Measurements from ENCODE around the gene RBM42. TPM values are rescaled to one million over a fixed set of nuclear protein-coding genes. Genes with fewer than 3 reads are reported as not detected.

The RBM42 gene
- total and polyA plus RNA-seq, 5 experiments from 2014 or later, result 54.1 to 59.7 (median 56.2) TPM

DNA sequence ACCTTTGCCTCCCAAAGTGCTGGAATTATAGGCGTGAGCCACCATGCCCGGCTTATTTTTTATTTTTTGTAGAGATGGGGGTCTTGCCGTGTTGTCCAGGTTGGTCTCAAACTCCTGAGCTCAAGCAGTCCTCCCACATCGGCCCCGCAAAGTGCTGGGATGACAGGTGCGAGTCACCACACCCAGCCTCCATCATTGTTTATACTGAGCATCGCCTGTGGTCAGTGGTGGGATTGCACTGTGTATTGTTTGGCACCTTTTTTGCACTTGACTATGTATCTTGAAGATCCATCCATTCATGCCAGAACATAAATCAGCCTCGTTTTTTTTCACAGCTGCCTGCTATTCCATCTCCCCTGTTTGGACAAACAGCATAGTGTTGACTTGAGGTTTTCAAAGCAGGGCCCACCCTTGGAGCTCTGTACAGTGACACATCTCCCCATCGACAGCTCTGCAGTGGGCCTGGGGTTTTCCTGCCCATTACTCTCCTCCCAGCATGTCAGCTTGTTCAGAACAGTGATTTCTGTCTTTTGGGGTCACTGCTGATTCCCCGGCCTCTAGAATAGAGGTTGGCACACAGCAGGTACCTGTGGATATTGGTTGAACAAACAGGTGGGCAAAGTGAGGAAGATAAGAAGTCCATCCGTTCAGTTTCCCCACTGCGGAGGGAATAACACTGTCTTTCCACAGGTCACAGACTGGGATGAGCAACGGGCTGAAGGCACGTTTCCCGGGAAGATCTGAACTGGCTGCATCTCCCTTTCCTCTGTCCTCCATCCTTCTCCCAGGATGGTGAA, 29.3 kb downstream of the RBM42 start:
- Mint-ChIP-seq H3K4me1 (peaks cover 4 to 29% (median 8%) of the 10 kb centered on the region in 4 donors), H3K4me3 (no peak overlapping the region), H3K27me3 (no peaks in the 10 kb centered on the region), H3K9me3 (no peaks in the 10 kb centered on the region), H3K36me3 (peaks cover 4 to 94% (median 19%) of the 10 kb centered on the region in 3 donors), H3K27ac (peak overlapping the region in 3 of 10 donors; percentile 9 to 53 (median 35))
- ATAC-seq (no peak), DNase-seq (no peak)
- POLR2A ChIA-PET, result interaction anchor here (0.9 kb wide), 1 partner anchor 10 kb away, joined by 4 read pairs; the partner anchor contains the start of gene COX6B1

DNA sequence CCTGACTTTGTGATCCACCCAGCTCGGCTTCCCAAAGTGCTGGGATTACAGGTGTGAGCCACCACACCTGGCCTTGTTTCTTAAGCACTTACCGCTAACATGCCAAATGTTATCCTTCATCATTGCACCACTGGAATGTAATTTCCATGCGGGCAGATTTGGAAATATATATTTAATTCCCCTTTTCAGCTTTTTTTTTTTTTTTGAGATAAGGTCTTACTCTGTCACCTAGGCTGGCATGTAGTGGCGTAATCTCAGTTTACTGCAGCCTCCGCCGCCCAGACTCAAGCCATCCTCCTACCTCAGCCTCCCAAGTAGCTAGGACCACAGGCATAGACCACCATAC, 33.1 kb downstream of the RBM42 start:
- H3K36me3 Mint-ChIP-seq, result peaks cover 4 to 82% (median 16%) of the 10 kb centered on the region in 3 donors
- DNase-seq (no peak), ATAC-seq (no peak)
- peak overlapping the region in 1 of 10 donors; percentile 43 for H3K27ac Mint-ChIP-seq
- no peak overlapping the region for H3K4me3 Mint-ChIP-seq
- POLR2A ChIA-PET, result interaction anchor here (2.8 kb wide), 1 partner anchor 13 kb away, joined by 7 read pairs; the partner anchor contains the start of gene COX6B1
- no peaks in the 10 kb centered on the region for H3K9me3 Mint-ChIP-seq
- no peaks in the 10 kb centered on the region for H3K27me3 Mint-ChIP-seq
- H3K4me1 Mint-ChIP-seq, result peaks cover 1 to 15% (median 4%) of the 10 kb centered on the region in 4 donors

DNA sequence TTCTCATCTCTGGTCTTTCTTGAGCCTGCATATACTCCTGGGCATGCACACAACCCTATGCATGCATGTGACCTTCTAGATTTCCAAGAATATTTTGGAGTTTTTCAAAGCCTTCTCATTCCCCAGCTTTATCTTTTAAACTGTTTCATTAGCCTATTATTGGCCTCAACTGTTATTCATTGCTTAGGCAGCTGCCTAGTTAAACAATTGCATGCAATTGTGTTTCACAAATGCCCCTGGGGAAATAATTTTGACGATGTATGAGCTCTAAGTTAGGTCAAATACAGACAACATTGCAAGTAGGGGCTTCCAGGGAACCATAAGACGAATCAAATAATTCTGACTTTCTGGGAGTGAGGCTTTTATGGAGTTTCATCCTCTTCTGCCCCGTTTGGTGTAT, 35.1 kb downstream of the RBM42 start:
- no peak overlapping the region for H3K4me3 Mint-ChIP-seq
- H3K27me3 Mint-ChIP-seq, result no peaks in the 10 kb centered on the region
- POLR2A ChIA-PET, result interaction anchor here (0.5 to 0.9 kb wide), 2 partner anchors 16 to 477 kb away, joined by 3 to 6 read pairs; partner anchors contain the start of gene COX6B1

DNA sequence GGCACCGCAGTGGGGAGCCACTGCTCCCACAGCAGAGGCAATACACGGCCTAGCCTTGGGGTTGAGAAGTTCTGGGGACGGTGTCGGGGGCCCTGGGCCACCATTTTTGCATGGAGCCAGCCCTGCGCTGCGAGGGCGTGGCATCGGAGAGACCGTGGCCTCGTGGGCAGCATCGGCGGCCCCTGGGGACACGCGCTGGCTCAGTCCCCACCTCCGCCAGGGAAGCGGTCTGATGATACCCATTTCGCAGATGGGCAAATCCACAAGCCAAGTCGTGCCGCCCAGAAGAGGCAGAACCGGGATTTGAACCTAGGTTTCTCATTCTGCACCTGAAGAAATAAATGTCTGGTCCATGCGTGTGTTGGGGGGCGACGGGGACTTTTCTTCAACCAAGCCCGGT, 36.3 kb downstream of the RBM42 start:
- ATAC-seq (no peak), DNase-seq (no peak)
- peaks cover 0 to 7% (median 0%) of the 10 kb centered on the region in 4 donors for H3K4me1 Mint-ChIP-seq
- H3K4me3 Mint-ChIP-seq, result no peak overlapping the region
- POLR2A ChIA-PET, result no interaction called here
- peaks cover 0 to 8% (median 3%) of the 10 kb centered on the region in 5 donors for H3K27me3 Mint-ChIP-seq
- H3K36me3 Mint-ChIP-seq, result peaks cover 0 to 52% (median 13%) of the 10 kb centered on the region in 3 donors
- H3K9me3 Mint-ChIP-seq, result no peaks in the 10 kb centered on the region
- H3K27ac Mint-ChIP-seq, result peak overlapping the region in 1 of 10 donors; percentile 73

More for the DNA sequence above, 35.1 kb downstream of the RBM42 start:
- H3K36me3 Mint-ChIP-seq, result peaks cover 0 to 62% (median 16%) of the 10 kb centered on the region in 3 donors
- no peak overlapping the region for H3K27ac Mint-ChIP-seq
- DNase-seq, result no peak
- H3K4me1 Mint-ChIP-seq, result peaks cover 0 to 9% (median 0%) of the 10 kb centered on the region in 4 donors
- ATAC-seq, result no peak
- H3K9me3 Mint-ChIP-seq, result no peaks in the 10 kb centered on the region

DNA sequence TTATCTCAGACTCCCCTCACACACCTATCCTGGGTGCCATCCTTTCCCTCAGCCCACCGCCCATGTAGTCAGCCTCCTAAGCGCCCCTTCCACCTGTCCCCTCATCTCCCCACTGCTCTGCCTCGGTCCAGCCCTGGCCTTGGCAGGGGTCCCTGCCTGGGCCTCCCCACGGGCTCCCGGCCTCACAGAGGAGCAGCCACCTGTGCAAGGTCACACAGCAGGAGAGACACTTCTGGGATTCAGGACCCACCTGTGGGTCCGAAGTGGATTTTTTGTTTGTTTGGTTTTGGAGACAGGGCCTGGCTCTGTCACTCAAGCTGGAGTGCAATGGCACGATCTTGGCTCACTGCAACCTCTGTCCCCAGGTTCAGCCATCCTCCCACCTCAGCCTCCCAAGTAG, 36.8 kb downstream of the RBM42 start:
- DNase-seq (no peak), ATAC-seq (no peak)
- H3K9me3 Mint-ChIP-seq, result no peaks in the 10 kb centered on the region
- POLR2A ChIA-PET, result no interaction called here
- peaks cover 0 to 11% (median 3%) of the 10 kb centered on the region in 5 donors for H3K27me3 Mint-ChIP-seq
- no peak overlapping the region for H3K4me3 Mint-ChIP-seq
- peak overlapping the region in 1 of 10 donors; percentile 73 for H3K27ac Mint-ChIP-seq
- peaks cover 0 to 7% (median 0%) of the 10 kb centered on the region in 4 donors for H3K4me1 Mint-ChIP-seq
- peaks cover 0 to 48% (median 13%) of the 10 kb centered on the region in 3 donors for H3K36me3 Mint-ChIP-seq

DNA sequence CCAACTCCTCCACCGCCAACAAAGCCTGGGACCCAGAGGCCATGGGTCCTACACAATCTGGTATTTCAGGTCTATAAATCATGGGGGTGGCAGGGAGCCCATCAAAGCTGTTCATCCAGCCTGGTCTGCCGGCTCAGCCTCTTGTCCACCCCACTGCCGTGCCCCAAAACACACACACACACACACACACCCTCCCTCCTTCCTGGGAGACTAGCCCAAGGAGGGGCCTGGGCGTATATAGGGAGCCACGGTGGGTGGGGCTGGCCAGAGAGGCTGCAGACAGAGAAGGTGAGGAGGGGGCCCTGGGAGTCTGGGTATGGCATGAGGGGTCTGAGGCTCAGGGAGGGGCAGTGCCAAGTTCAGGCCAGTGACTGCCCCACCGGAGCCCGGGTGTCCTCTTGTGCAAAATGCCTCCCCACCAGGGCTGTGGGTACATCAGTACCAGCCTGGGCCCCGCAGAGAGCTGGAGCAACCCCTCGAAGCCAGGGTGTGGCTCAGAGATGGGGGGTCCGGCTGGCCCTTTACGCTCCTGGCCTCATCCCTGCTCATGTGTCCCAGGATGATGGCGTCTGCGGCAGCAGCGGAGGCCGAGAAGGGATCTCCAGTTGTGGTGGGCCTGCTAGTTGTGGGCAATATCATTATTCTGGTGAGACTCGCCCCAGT, 37.5 kb downstream of the RBM42 start, which contains the start of gene UPK1A:
Gene UPK1A, plus strand, starts transcription at position 267 of the 663 bp plus-strand sequence. Its CDS starts 296 bp downstream, at position 563.
- H3K27ac Mint-ChIP-seq, result peak within 1 kb of the TSS in 3 of 10 donors; percentile 28 to 73 (median 34)
- peaks cover 0 to 41% (median 10%) of the 10 kb centered on the region in 3 donors for H3K36me3 Mint-ChIP-seq
- POLR2A ChIA-PET, result no interaction called here
- peaks cover 0 to 11% (median 3%) of the 10 kb centered on the region in 5 donors for H3K27me3 Mint-ChIP-seq
- H3K4me1 Mint-ChIP-seq, result peaks cover 0 to 6% (median 0%) of the 10 kb centered on the region in 4 donors
- no peaks in the 10 kb centered on the region for H3K9me3 Mint-ChIP-seq
- no peak within 1 kb of the TSS for H3K4me3 Mint-ChIP-seq
- no peak for ATAC-seq
- no peak for DNase-seq

DNA sequence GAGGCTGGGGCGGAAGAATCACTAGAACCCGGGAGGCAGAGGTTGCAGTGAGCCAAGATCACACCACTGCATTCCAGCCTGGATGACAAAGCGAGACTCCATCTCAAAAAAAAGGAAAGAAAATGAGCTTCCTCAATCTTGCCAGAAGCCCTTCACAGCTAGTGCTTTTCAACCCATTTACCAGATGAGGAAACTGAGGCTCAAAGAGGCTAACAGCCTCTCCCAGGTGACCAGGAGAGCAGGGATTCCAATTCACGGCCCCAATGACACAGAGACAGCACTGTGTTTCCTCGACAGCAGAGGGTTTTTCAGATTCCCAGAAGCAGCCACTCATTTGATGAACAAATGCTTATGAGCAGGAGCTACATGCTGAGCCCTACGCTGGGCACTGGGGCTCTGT, 40.7 kb downstream of the RBM42 start:
- no peak for ATAC-seq
- no peaks in the 10 kb centered on the region for H3K9me3 Mint-ChIP-seq
- DNase-seq, result no peak
- H3K27ac Mint-ChIP-seq, result no peak overlapping the region
- peaks cover 4 to 10% (median 8%) of the 10 kb centered on the region in 4 donors for H3K4me1 Mint-ChIP-seq
- H3K4me3 Mint-ChIP-seq, result no peak overlapping the region
- H3K27me3 Mint-ChIP-seq, result peaks cover 7 to 32% (median 20%) of the 10 kb centered on the region in 5 donors
- peaks cover 0 to 12% (median 0%) of the 10 kb centered on the region in 3 donors for H3K36me3 Mint-ChIP-seq
- POLR2A ChIA-PET, result no interaction called here

DNA sequence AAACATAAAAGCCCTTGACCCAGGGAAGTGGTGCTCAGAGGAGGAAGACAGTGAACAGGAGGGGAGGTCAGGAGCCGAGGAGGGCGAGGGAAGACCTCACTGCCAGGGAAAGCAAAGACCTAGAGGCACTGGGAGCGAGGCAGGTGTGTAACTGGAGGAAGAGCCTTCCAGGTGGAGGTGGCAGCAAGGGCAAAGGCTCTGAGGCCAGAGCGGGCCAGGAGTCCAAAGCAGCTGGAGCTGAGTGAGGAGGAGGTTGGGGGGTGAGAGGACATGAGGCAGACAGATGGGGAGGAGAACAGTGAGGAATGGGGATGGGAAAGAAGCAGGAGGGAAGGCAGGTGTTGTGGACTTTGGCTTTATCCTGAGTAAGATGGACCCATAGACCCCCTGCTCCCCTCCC, 41.1 kb downstream of the RBM42 start:
- DNase-seq (no peak), ATAC-seq (no peak)
- Mint-ChIP-seq H3K27ac (no peak overlapping the region), H3K27me3 (peaks cover 7 to 32% (median 20%) of the 10 kb centered on the region in 5 donors), H3K4me1 (peaks cover 4 to 10% (median 8%) of the 10 kb centered on the region in 4 donors), H3K4me3 (no peak overlapping the region), H3K36me3 (peaks cover 0 to 9% (median 0%) of the 10 kb centered on the region in 3 donors), H3K9me3 (no peaks in the 10 kb centered on the region)
- POLR2A ChIA-PET, result no interaction called here

DNA sequence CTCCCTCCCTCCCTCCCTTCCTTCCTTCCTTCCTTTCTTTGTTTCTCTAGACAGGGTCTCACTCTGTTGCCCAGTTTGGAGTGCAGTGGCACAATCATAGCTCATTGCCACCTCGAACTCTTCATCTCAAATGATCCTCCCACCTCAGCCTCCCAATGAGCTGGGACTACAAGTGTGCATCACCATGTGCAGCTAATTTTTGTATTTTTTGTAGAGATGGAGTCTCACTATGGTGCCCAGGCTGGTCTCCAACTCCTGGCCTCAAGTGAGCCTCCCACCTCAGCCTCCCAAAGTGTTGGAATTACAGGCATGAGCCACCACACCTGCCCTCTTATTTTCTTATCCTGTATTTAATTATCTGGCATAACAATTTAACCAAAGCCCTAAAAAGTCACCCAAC, 41.9 kb downstream of the RBM42 start:
- no peak for DNase-seq
- Mint-ChIP-seq H3K27ac (peak overlapping the region in 1 of 10 donors; percentile 72), H3K36me3 (peaks cover 0 to 2% (median 0%) of the 10 kb centered on the region in 3 donors), H3K9me3 (no peaks in the 10 kb centered on the region), H3K4me3 (no peak overlapping the region), H3K4me1 (peaks cover 4 to 10% (median 8%) of the 10 kb centered on the region in 4 donors), H3K27me3 (peaks cover 7 to 35% (median 20%) of the 10 kb centered on the region in 5 donors)
- POLR2A ChIA-PET, result no interaction called here
- no peak for ATAC-seq

DNA sequence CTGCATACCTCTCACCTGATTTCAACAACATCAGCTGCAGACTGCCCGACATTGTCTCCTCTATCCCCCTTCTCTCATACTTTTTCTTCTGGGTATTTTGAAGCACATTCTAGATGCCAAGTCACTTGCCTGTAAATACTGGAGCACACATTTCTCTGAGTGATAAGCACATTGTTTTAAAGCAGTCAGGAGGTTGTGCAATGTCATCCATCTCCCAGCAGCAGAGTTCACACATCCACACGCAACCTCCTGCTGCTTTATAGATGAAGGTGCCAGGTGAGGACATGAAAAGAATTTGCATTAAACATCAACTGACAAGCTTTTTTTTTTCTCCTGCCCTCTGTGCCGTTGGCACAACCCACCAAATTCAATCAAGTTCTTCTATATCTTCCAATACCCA, 43.0 kb downstream of the RBM42 start:
- POLR2A ChIA-PET, result interaction anchor here (0.8 kb wide), 1 partner anchor 11 kb away, joined by 4 read pairs; no protein-coding TSS in a partner anchor
- H3K4me1 Mint-ChIP-seq, result peaks cover 6 to 10% (median 8%) of the 10 kb centered on the region in 4 donors
- ATAC-seq, result no peak
- no peak for DNase-seq
- no peaks in the 10 kb centered on the region for H3K9me3 Mint-ChIP-seq
- H3K27me3 Mint-ChIP-seq, result peaks cover 10 to 42% (median 20%) of the 10 kb centered on the region in 5 donors
- H3K4me3 Mint-ChIP-seq, result peak overlapping the region in 2 of 10 donors; percentile 9 to 11
- H3K36me3 Mint-ChIP-seq, result peaks cover 0 to 3% (median 0%) of the 10 kb centered on the region in 3 donors
- H3K27ac Mint-ChIP-seq, result peak overlapping the region in 1 of 10 donors; percentile 22

DNA sequence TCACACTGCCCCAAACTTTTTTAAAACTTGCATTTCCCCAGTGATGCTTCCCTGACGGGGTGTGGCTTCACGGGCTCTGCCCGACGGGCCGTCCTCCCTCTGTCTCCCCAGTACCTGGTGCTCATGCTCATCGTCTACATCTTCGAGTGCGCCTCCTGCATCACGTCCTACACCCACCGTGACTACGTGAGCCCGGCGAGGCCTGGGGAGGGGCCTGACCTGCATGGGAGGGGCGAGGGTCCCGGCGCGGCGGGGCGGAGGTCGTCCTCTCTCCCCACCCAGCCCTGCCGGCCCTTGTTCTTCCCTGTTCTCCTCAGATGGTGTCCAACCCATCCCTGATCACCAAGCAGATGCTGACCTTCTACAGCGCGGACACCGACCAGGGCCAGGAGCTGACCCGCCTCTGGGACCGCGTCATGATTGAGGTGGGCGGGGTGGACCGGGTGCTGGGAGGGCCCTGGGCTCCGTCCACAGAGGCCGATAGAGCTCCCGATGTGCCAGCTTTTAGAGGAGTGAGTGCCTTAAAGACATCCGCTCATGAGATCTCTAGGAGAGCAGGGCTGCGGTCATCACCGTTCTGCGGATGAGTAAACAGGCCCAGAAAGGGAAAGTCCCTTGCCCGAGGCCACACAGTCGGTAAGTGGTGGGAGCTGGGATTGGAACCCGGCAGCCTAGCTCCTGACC, 44.4 kb downstream of the RBM42 start:
- H3K4me1 Mint-ChIP-seq, result peaks cover 7 to 10% (median 8%) of the 10 kb centered on the region in 4 donors
- peaks cover 10 to 42% (median 20%) of the 10 kb centered on the region in 5 donors for H3K27me3 Mint-ChIP-seq
- DNase-seq (peak in 8 of 10 donors; percentile 7 to 23 (median 14)), ATAC-seq (peak; percentile 84 to 88)
- H3K4me3 Mint-ChIP-seq, result peak overlapping the region; percentile 65 to 84 (median 78)
- POLR2A ChIA-PET, result interaction anchor here (0.8 kb wide), 1 partner anchor 107 kb away, joined by 5 read pairs; no protein-coding TSS in a partner anchor
- no peaks in the 10 kb centered on the region for H3K9me3 Mint-ChIP-seq
- H3K36me3 Mint-ChIP-seq, result peaks cover 0 to 3% (median 0%) of the 10 kb centered on the region in 3 donors
- H3K27ac Mint-ChIP-seq, result peak overlapping the region in 7 of 10 donors; percentile 19 to 64 (median 32)

DNA sequence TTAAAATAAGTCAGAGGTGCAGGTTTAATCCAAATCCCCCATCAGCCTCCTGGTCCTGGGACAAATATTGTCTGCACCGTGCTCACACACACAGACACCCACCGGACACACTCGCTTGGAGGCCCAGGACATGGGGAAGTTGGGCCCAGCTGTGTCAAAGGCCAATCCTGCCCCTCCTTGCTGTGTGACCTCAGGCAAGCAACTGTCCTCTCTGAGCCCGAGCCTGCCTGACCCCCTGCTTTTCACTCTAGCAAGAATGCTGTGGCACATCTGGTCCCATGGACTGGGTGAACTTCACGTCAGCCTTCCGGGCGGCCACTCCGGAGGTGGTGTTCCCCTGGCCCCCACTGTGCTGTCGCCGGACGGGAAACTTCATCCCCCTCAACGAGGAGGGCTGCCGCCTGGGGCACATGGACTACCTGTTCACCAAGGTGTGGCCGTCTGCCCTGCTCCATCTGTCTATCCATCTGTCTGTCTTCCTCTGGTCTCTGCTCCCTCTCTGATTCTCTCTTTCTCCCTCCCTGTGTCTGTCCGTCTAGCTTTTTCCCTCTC, 46.8 kb downstream of the RBM42 start:
- ATAC-seq (no peak), DNase-seq (no peak)
- no peaks in the 10 kb centered on the region for H3K9me3 Mint-ChIP-seq
- POLR2A ChIA-PET, result no interaction called here
- peak overlapping the region in 1 of 10 donors; percentile 40 for H3K4me3 Mint-ChIP-seq
- H3K36me3 Mint-ChIP-seq, result peaks cover 0 to 3% (median 0%) of the 10 kb centered on the region in 3 donors
- H3K4me1 Mint-ChIP-seq, result peaks cover 7 to 10% (median 8%) of the 10 kb centered on the region in 4 donors
- H3K27ac Mint-ChIP-seq, result no peak overlapping the region
- peaks cover 10 to 31% (median 20%) of the 10 kb centered on the region in 5 donors for H3K27me3 Mint-ChIP-seq
